Heart right ventricle (tissue), 16 donors: ENCODE results near the gene GPR68. TPM values are rescaled to one million over a fixed set of nuclear protein-coding genes. Genes with fewer than 3 reads are reported as not detected.

ENCODE experiments used
- ATAC-seq, 8 donors: fragments of 200-7000 bp; cut with Tn5 transposase; one replicate each; pipeline ENCODE4 v1.9.1; 2020; ENCODE audit warnings: mild to moderate bottlenecking in 8 of 8, moderate library complexity in 8 of 8, moderate number of reproducible peaks in 1 of 8
- DNase-seq, 2 donors: peaks; one replicate each; pipeline ENCODE4 v3.0.0-alpha.2; 2020
- H3K27ac ChIP-seq, 10 donors: fragments of 200-600 bp; sonication (generic) in 2 of 10; one replicate each; pipeline versions ENCODE4 v1.5.0 to v1.8.0; 2020 to 2022; ENCODE audit warnings: mild to moderate bottlenecking in 3 of 10
- H3K27me3 ChIP-seq, 7 donors: fragments of 200-600 bp; one replicate each; pipeline ENCODE4 v1.8.0; 2021 to 2022; ENCODE audit warnings: mild to moderate bottlenecking in 2 of 7
- H3K36me3 ChIP-seq, 9 donors: fragments of 200-600 bp; sonication (generic) in 1 of 9; one replicate each; pipeline versions ENCODE4 v1.5.0 to v1.8.0; 2020 to 2022; ENCODE audit warnings: mild to moderate bottlenecking in 2 of 9
- H3K4me1 ChIP-seq, 9 donors: fragments of 200-600 bp; sonication (generic) in 1 of 9; one replicate each; pipeline versions ENCODE4 v1.5.0 to v1.8.0; 2020 to 2022; ENCODE audit warnings: mild to moderate bottlenecking in 4 of 9
- H3K4me3 ChIP-seq, 10 donors: fragments of 200-600 bp; sonication (generic) in 2 of 10; one replicate each; pipeline versions ENCODE4 v1.5.0 to v1.8.0; 2020 to 2022; ENCODE audit warnings: mild to moderate bottlenecking in 7 of 10, moderate library complexity in 2 of 10
- H3K9me3 ChIP-seq, 11 donors: fragments of 200-600 bp in 10 of 11; sonication (generic) in 2 of 11; one replicate each; pipeline versions ENCODE4 v1.5.0 to v1.8.0; 2013 to 2022; ENCODE audit warnings: mild to moderate bottlenecking in 2 of 11, control low read depth in 1 of 11, moderate library complexity in 1 of 11
- CTCF ChIP-seq, 9 donors: fragments of 200-600 bp; sonication (generic) in 2 of 9; IDR thresholded peaks; one replicate each; pipeline versions ENCODE4 v1.5.0 to v1.8.0; 2021 to 2022; ENCODE audit warnings: antibody characterized with exemption in 9 of 9, mild to moderate bottlenecking in 5 of 9, moderate library complexity in 1 of 9
- WGBS, 2 donors: extraction: QIAGEN DNeasy Blood & Tissue Kit; methylation state at CpG; one replicate each; pipeline ENCODE4 v1.1.7; 2013; ENCODE audit warnings: inconsistent platforms in 1 of 2; 5-methylcytosine and 5-hydroxymethylcytosine counted together
- intact Hi-C, 10 donors: fragments of 100-400 bp; cut with DNase I; formaldehyde crosslinking; loops; one replicate each; pipeline versions ENCODE4 v1.11.1 to v1.14.2; 2022
- polyA plus RNA-seq, 2 donors: library from polyadenylated mRNA; stranded (reverse); fragments of 200-250 nt; gene quantifications; one replicate each; pipeline ENCODE4 v1.2.3, GENCODE V29; 2013
- total RNA-seq, 10 donors: library from RNA; stranded (reverse); fragmentation: NEBNext Ultra II Directional in 3 of 10; extraction: Animal tissue kit (Norgen Biotek cat#: 25700) in 3 of 10; gene quantifications; one replicate each; pipeline versions ENCODE4 v1.2.1 to v1.2.4, GENCODE V29; 2021 to 2023
- donor health status: Arrhythmogenic right ventricular cardiomyopathy.
- donor health status: ischemic (EF 13 %, LVEDD 7.1; RV severe dilation, severe dysfunction).
- donor health status: healthy with polysubstance abuse.
- donor health status: DM: no; HTN: yes; CAD: no.
- donor health status: DM: no; HTN: no; CAD: no.
- donor health status: ischemic (EF 25% LVEDD 6.9; RV normal size, moderate dysfunction).
- donor health status: ischemic (EF 25% LVEDD 5.7; RV mildly dilated, moderate dysfunction).
- donor health status: healthy.
- donor health status: DM: yes; HTN: yes; CAD: no.
- donor health status: Ischemic cardiomyopathy.
- donor health status: ischemic (EF 35%, LVEDD 5.7; RV mildly dilated, moderate dysfunction).
- donor health status: nonischemic (EF 11% LVEDD 7.7; RV severe dilation, severe dysfunction).
- donor health status: DM: yes; HTN: yes; CAD: no.
- donor health status: PGD.
- donor health status: ischemic (EF 29% LVEDD 5.4; RV normal size, mild dysfunction).
- donor health status: nonischemic (EF 23%, LVEDD 6.1; RV moderate dilation, normal function).

GPR68 gene
- total and polyA plus RNA-seq, 12 donors: 0.13 to 2.4 (median 0.29) TPM

GRCh38 chr14:91278383-91278715 lies 33.8 kb upstream of the GPR68 start:
- DNase-seq: no peak

GRCh38 chr14:91277546-91278382 lies 33.3 kb upstream of the GPR68 start:
- Histone ChIP-seq H3K4me3 (no peak overlapping the region), H3K9me3 (peaks cover 0 to 6% (median 0%) of the 10 kb centered on the region in 11 donors), H3K4me1 (no peaks in the 10 kb centered on the region), H3K27me3 (no peaks in the 10 kb centered on the region), H3K36me3 (peaks cover 0 to 94% (median 0%) of the 10 kb centered on the region in 9 donors), H3K27ac (no peak overlapping the region)
- TF ChIP-seq CTCF (IDR thresholded peaks at IDR 0.05): no peak
- ATAC-seq (peak in 2 of 8 donors; percentile 14 to 46), DNase-seq (no peak)
- WGBS, 2 donors: 93 to 94% methylated on average over 30 of the region's 30 CpGs
- intact Hi-C loops: loop anchor here in 1 of 10 donors (10.0 kb wide), 1 partner anchor 373 kb away; no protein-coding TSS in a partner anchor

More at GRCh38 chr14:91278383-91278715, 33.8 kb upstream of the GPR68 start:
- peaks cover 0 to 6% (median 0%) of the 10 kb centered on the region in 11 donors for H3K9me3 ChIP-seq
- no peak for ATAC-seq
- TF ChIP-seq CTCF (IDR thresholded peaks at IDR 0.05): no peak
- intact Hi-C loops: loop anchor here in 1 of 10 donors (10.0 kb wide), 1 partner anchor 374 kb away; no protein-coding TSS in a partner anchor
- no peak overlapping the region for H3K27ac ChIP-seq
- peaks cover 0 to 2% (median 0%) of the 10 kb centered on the region in 9 donors for H3K4me1 ChIP-seq
- H3K36me3 ChIP-seq: peaks cover 0 to 94% (median 0%) of the 10 kb centered on the region in 9 donors
- H3K27me3 ChIP-seq: no peaks in the 10 kb centered on the region
- H3K4me3 ChIP-seq: no peak overlapping the region
- 88 to 98% methylated on average over 5 of the region's 5 CpGs for WGBS, 2 donors

GRCh38 chr14:91274796-91275195 lies 30.3 kb upstream of the GPR68 start:
- WGBS, 2 donors: 93 to 94% methylated on average over 9 of the region's 9 CpGs
- intact Hi-C loops: loop anchor here in 1 of 10 donors (10.0 kb wide), 1 partner anchor 370 kb away; no protein-coding TSS in a partner anchor
- no peak for DNase-seq
- peaks cover 0 to 4% (median 3%) of the 10 kb centered on the region in 9 donors for H3K4me1 ChIP-seq
- no peak overlapping the region for H3K27ac ChIP-seq
- ATAC-seq: no peak
- H3K27me3 ChIP-seq: no peaks in the 10 kb centered on the region
- no peak for TF ChIP-seq CTCF (IDR thresholded peaks at IDR 0.05)
- H3K9me3 ChIP-seq: no peaks in the 10 kb centered on the region
- no peak overlapping the region for H3K4me3 ChIP-seq
- peaks cover 0 to 80% (median 0%) of the 10 kb centered on the region in 9 donors for H3K36me3 ChIP-seq

GRCh38 chr14:91273885-91274273 lies 29.4 kb upstream of the GPR68 start:
- Histone ChIP-seq H3K27me3 (no peaks in the 10 kb centered on the region), H3K4me1 (peaks cover 0 to 14% (median 9%) of the 10 kb centered on the region in 9 donors), H3K4me3 (no peak overlapping the region), H3K36me3 (peaks cover 0 to 71% (median 0%) of the 10 kb centered on the region in 9 donors), H3K9me3 (no peaks in the 10 kb centered on the region), H3K27ac (no peak overlapping the region)
- ATAC-seq (no peak), DNase-seq (no peak)
- intact Hi-C loops: loop anchor here in 1 of 10 donors (10.0 kb wide), 1 partner anchor 369 kb away; no protein-coding TSS in a partner anchor
- 86 to 90% methylated on average over 13 of the region's 13 CpGs for WGBS, 2 donors
- no peak for TF ChIP-seq CTCF (IDR thresholded peaks at IDR 0.05)
